Aorta (tissue), 5 donors: ENCODE data around the gene XRCC4. TPM values are rescaled to one million over a fixed set of nuclear protein-coding genes. Genes with fewer than 3 reads are reported as not detected.
"Not testable (repeated sequence)": the region's sequence is repeated elsewhere in the genome, so short reads cannot be mapped to it uniquely, and the experiment has no call there.

Experiments
- ATAC-seq: fragments of 200-7000 bp; cut with Tn5 transposase; one replicate; pipeline ENCODE4 v1.9.1; 2022; ENCODE audit warnings: moderate library complexity; ENCODE audit not compliant: low FRiP score
- DNase-seq, 2 donors: peaks; one replicate each; pipeline ENCODE4 v3.0.0-alpha.2; 2020
- H3K27ac ChIP-seq, 2 donors: one replicate each; pipeline ENCODE4 v1.5.1; 2013; ENCODE audit warnings: low read length in 2 of 2, mild to moderate bottlenecking in 2 of 2, moderate library complexity in 2 of 2, control low read depth in 1 of 2, inconsistent platforms in 1 of 2, low read depth in 1 of 2
- H3K27me3 ChIP-seq, 2 donors: one replicate each; pipeline ENCODE4 v1.6.1; 2013; ENCODE audit warnings: control low read depth in 1 of 2, low read length in 1 of 2, mild to moderate bottlenecking in 1 of 2, moderate library complexity in 1 of 2; ENCODE audit not compliant: insufficient read depth in 2 of 2, control insufficient read depth in 1 of 2
- H3K36me3 ChIP-seq, 2 donors: one replicate each; pipeline ENCODE4 v1.6.1; 2013; ENCODE audit warnings: control low read depth in 1 of 2, low read length in 1 of 2, mild to moderate bottlenecking in 1 of 2; ENCODE audit not compliant: insufficient read depth in 2 of 2, control insufficient read depth in 1 of 2
- H3K4me1 ChIP-seq, 2 donors: one replicate each; pipeline ENCODE4 v1.6.1; 2013; ENCODE audit warnings: low read length in 2 of 2, control low read depth in 1 of 2, mild to moderate bottlenecking in 1 of 2, moderate library complexity in 1 of 2; ENCODE audit not compliant: insufficient read depth in 2 of 2, control insufficient read depth in 1 of 2
- H3K4me3 ChIP-seq, 2 donors: one replicate each; pipeline ENCODE4 v1.5.1; 2013; ENCODE audit warnings: low read length in 2 of 2, control low read depth in 1 of 2, mild to moderate bottlenecking in 1 of 2
- H3K9me3 ChIP-seq: one replicate; pipeline ENCODE4 v1.6.1; 2013; ENCODE audit warnings: mild to moderate bottlenecking, low read length; ENCODE audit not compliant: control insufficient read depth
- WGBS, 2 donors: extraction: QIAGEN DNeasy Blood & Tissue Kit; methylation state at CpG; one replicate each; pipeline ENCODE4 v1.1.7; 2013; 5-methylcytosine and 5-hydroxymethylcytosine counted together
- intact Hi-C, 2 donors: fragments of 100-400 bp; cut with DNase I; formaldehyde crosslinking; loops; one replicate each; pipeline versions ENCODE4 v1.14.2 to v1.15.0; 2022
- polyA plus RNA-seq, 2 donors: library from polyadenylated mRNA; stranded (reverse); fragments of 200-250 nt; gene quantifications; one replicate each; pipeline ENCODE4 v1.2.3, GENCODE V29; 2013
- total RNA-seq, 2 donors: library from RNA; stranded (reverse); fragmentation: NEBNext Ultra II Directional; extraction: Animal tissue kit (Norgen Biotek cat#: 25700); gene quantifications; one replicate each; pipeline ENCODE4 v1.2.1, GENCODE V29; 2021
- donor health status: healthy with polysubstance abuse.
- donor health status: Bipolar disorder and iron deficiency.
- donor health status: DM: no; HTN: no; CAD: no.
- donor health status: DM: no; HTN: no; CAD: no.
- donor health status: DM: yes; HTN: yes; CAD: no.

Gene XRCC4
- total and polyA plus RNA-seq, 4 donors: 9.9 to 19.0 (median 11.8) TPM

GRCh38 chr5:83146441-83146840 lies 69.1 kb downstream of the XRCC4 start:
- DNase-seq: no peak
- no peaks in the 10 kb centered on the region for H3K9me3 ChIP-seq
- 77 to 84% methylated on average over 4 of the region's 4 CpGs for WGBS, 2 donors
- no peak overlapping the region for H3K4me3 ChIP-seq
- H3K27ac ChIP-seq: no peak overlapping the region
- H3K27me3 ChIP-seq: no peaks in the 10 kb centered on the region
- no peaks in the 10 kb centered on the region for H3K4me1 ChIP-seq
- intact Hi-C loops: no loop called here
- H3K36me3 ChIP-seq: no peaks in the 10 kb centered on the region
- no peak for ATAC-seq

GRCh38 chr5:83147593-83147992 lies 70.2 kb downstream of the XRCC4 start:
- H3K9me3 ChIP-seq: no peaks in the 10 kb centered on the region
- H3K36me3 ChIP-seq: no peaks in the 10 kb centered on the region
- no peak overlapping the region for H3K27ac ChIP-seq
- DNase-seq (no peak), ATAC-seq (no peak)
- H3K27me3 ChIP-seq: no peaks in the 10 kb centered on the region
- no peaks in the 10 kb centered on the region for H3K4me1 ChIP-seq
- no peak overlapping the region for H3K4me3 ChIP-seq
- intact Hi-C loops: no loop called here
- WGBS, 2 donors: 97 to 100% methylated on average over 4 of the region's 4 CpGs

GRCh38 chr5:83148370-83148769 lies 71.0 kb downstream of the XRCC4 start:
- no peak for DNase-seq
- Histone ChIP-seq H3K4me3 (no peak overlapping the region), H3K4me1 (no peaks in the 10 kb centered on the region), H3K36me3 (no peaks in the 10 kb centered on the region), H3K9me3 (no peaks in the 10 kb centered on the region), H3K27ac (no peak overlapping the region), H3K27me3 (no peaks in the 10 kb centered on the region)
- WGBS, 2 donors: 97% methylated on average over 3 of the region's 3 CpGs
- intact Hi-C loops: no loop called here
- no peak for ATAC-seq

GRCh38 chr5:83149671-83150070 lies 72.3 kb downstream of the XRCC4 start:
- Histone ChIP-seq H3K36me3 (no peaks in the 10 kb centered on the region), H3K4me1 (no peaks in the 10 kb centered on the region), H3K4me3 (no peak overlapping the region), H3K27ac (no peak overlapping the region), H3K9me3 (no peaks in the 10 kb centered on the region), H3K27me3 (no peaks in the 10 kb centered on the region)
- DNase-seq (no peak), ATAC-seq (no peak)
- intact Hi-C loops: no loop called here

GRCh38 chr5:83151821-83152220 lies 74.5 kb downstream of the XRCC4 start:
- no peak for DNase-seq
- Histone ChIP-seq H3K4me3 (no peak overlapping the region), H3K27me3 (no peaks in the 10 kb centered on the region), H3K27ac (no peak overlapping the region), H3K9me3 (no peaks in the 10 kb centered on the region), H3K4me1 (no peaks in the 10 kb centered on the region), H3K36me3 (no peaks in the 10 kb centered on the region)
- 94 to 98% methylated on average over 1 of the region's 1 CpG for WGBS, 2 donors
- intact Hi-C loops: no loop called here
- ATAC-seq: no peak

- intact Hi-C loops, H3K9me3 ChIP-seq, H3K27me3 ChIP-seq, H3K27ac ChIP-seq, H3K36me3 ChIP-seq, H3K4me3 ChIP-seq, ATAC-seq, DNase-seq, H3K4me1 ChIP-seq: not testable (repeated sequence)
- 84 to 88% methylated on average over 4 of the region's 4 CpGs for WGBS, 2 donors
Measured at GRCh38 chr5:83152996-83153395, 75.6 kb downstream of the XRCC4 start.

GRCh38 chr5:83156001-83156400 lies 78.7 kb downstream of the XRCC4 start:
- intact Hi-C loops: no loop called here
- ATAC-seq (no peak), DNase-seq (no peak)
- H3K4me3 ChIP-seq: no peak overlapping the region
- no peak overlapping the region for H3K27ac ChIP-seq
- no peaks in the 10 kb centered on the region for H3K4me1 ChIP-seq
- H3K27me3 ChIP-seq: no peaks in the 10 kb centered on the region
- 85 to 96% methylated on average over 2 of the region's 2 CpGs for WGBS, 2 donors
- H3K36me3 ChIP-seq: no peaks in the 10 kb centered on the region
- H3K9me3 ChIP-seq: no peaks in the 10 kb centered on the region

GRCh38 chr5:83157163-83157562 lies 79.8 kb downstream of the XRCC4 start:
- no peaks in the 10 kb centered on the region for H3K27me3 ChIP-seq

GRCh38 chr5:83162601-83163000 lies 85.3 kb downstream of the XRCC4 start:
- no peak for DNase-seq
- ATAC-seq: no peak
- Histone ChIP-seq H3K4me3 (no peak overlapping the region), H3K27me3 (no peaks in the 10 kb centered on the region), H3K9me3 (no peaks in the 10 kb centered on the region), H3K4me1 (no peaks in the 10 kb centered on the region), H3K27ac (no peak overlapping the region), H3K36me3 (no peaks in the 10 kb centered on the region)
- intact Hi-C loops: no loop called here
- 51 to 57% methylated on average over 3 of the region's 3 CpGs for WGBS, 2 donors

More at GRCh38 chr5:83157163-83157562, 79.8 kb downstream of the XRCC4 start:
- H3K4me3 ChIP-seq: no peak overlapping the region
- no peak overlapping the region for H3K27ac ChIP-seq
- H3K4me1 ChIP-seq: no peaks in the 10 kb centered on the region
- DNase-seq: no peak
- 78 to 80% methylated on average over 2 of the region's 2 CpGs for WGBS, 2 donors
- H3K9me3 ChIP-seq: no peaks in the 10 kb centered on the region
- H3K36me3 ChIP-seq: no peaks in the 10 kb centered on the region
- ATAC-seq: no peak
- intact Hi-C loops: no loop called here
